Stimulated activated CD8-positive, alpha-beta memory T cell treated with anti-CD3 and anti-CD28 coated beads, Interleukin-12 subunit alpha, Interleukin-12 subunit beta, amount 100 ng/mL, for 4 hours (primary cell): Measurements from ENCODE around the gene ARRDC1.

ENCODE experiments used
- DNase-seq: peaks from one replicate; pipeline ENCODE4 v3.0.0-alpha.2; 2020; ENCODE audit warnings: low read depth

Gene ARRDC1

GRCh38 chr9:137639303-137640051 is 34.0 kb downstream of the ARRDC1 start:
- DNase-seq: no peak

DNA sequence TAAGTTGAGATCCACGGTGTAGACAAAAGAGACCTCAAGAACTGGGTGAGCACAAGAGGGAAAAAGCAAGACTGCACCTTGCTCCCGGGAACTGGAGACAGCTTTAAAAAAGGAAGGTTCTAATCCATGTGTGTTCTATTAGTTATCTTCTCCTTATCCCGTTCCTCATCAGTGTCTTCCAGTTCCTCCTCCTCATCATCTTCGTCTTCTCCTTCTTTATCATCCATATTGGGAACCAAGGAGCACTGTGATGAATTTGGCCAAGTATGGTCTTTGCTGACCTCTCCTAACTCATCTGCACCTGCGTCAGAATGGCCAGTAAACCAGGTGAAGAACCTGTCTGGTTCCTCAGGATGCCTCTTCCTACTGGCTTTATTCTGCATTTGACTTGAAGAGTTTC is 35.4 kb downstream of the ARRDC1 start:
- no peak for DNase-seq

DNA sequence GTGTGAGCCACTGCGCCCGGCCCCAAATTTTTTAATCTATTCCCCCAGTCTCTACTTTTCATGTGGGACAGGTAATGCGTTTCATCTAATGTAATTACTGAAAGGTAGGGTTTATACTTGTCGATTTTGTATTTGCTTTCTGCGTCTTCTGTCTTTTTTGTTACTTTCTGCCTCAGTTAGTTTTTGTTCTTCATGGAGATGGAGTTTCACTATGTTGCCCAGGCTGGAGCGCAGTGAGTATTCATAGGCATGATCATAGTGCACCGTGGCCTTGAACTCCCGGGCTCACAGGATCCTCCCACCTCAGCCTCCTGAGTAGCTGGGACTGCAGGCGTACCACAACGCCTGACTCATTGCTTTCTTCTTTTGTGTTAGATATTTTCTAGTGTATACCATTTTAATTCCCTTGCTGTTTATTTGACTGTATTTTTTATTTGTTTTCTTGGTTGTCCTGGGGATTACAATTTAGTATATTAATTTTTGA is 36.7 kb downstream of the ARRDC1 start:
- DNase-seq: no peak

DNA sequence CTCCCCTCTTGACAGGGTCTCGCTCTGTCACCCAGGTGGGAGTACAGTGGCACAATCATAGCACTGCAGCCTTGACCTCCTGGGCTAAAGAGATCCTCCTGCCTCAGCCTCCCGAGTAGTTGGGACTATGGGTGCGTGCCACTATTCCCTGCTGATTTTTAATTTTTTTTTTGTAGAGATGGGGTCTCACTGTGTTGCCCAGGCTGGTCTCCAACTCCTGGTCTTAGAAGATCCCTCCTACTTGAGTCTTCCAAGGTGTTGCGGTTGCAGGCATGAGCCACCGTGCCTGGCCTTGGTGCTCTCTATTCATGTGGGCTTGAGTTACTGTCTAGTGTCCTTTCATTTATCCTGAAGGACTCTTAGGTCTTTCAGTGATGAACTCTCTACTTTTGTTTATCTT is 37.4 kb downstream of the ARRDC1 start:
- DNase-seq: no peak

GRCh38 chr9:137643921-137644320 is 38.4 kb downstream of the ARRDC1 start:
- no peak for DNase-seq

DNA sequence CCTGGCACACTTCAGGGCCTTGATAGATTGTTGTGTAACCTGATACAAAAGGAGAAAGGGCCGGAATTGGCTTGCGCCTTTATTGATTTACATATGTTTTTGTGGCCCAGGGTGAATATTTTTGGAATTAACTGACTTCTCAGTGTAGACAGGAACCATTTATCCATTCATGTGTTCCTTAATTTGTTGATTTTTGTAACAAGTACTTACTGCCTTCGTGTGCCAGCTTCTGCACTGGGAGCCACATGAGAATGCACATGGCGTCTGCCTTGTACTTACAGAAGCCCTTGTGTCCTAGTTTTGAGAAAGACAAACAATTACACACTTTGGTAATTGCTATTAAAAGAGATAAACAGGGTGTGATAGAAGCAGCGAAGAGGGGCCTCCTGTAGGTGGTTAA is 39.7 kb downstream of the ARRDC1 start:
- DNase-seq: no peak

GRCh38 chr9:137646341-137646740 is 40.9 kb downstream of the ARRDC1 start:
- no peak for DNase-seq

DNA sequence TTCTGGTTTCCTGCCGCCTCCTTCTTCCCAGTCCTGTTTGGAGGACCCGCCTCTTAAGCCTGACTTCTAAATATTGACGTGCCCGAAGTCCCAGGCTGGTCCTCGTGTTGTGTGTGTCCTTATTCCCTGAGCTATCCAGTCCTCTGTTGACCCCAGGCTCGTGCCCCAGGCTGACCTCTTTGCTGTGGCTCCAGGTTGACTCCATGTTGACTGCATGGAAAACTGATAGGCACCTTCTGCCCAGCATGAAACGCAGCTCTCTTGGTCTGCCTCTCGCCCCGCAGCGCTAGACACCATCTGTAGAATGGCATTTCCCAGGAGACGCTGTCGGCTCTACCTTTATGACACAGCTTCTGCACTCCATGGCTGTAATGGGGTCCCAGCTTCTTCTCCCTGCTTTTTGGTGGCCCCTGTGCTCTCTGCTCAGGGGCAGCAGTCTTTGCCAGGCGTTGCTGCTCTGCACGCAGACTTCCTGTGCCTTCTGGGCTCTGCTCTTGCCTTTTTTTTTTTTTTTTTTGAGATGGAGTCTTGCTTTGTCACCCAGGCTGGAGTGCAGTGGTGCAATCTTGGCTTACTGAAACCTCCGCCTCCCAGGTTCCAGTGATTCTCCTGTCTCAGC is 41.7 kb downstream of the ARRDC1 start:
- no peak for DNase-seq

DNA sequence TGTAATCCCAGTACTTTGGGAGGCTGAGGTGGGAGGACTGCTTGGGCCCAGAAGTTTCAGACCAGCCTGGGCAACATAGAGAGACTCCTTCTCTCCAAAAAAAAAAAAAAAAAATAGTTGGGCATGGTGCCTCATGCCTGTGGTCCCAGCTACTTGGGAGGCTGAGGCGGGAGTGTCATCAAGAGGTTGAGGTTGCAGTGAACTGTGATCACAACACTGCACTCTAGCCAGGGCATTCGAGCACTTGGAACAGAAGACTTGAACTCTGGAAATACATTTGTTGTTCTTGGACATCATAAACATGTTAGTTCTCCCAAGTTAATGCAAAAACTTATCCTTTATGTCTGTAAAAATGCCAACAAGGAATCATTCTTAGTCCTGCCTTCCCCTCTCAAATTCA is 42.9 kb downstream of the ARRDC1 start:
- DNase-seq: no peak

GRCh38 chr9:137649553-137649952 is 44.1 kb downstream of the ARRDC1 start:
- DNase-seq: no peak

GRCh38 chr9:137650259-137650658 is 44.8 kb downstream of the ARRDC1 start:
- no peak for DNase-seq

DNA sequence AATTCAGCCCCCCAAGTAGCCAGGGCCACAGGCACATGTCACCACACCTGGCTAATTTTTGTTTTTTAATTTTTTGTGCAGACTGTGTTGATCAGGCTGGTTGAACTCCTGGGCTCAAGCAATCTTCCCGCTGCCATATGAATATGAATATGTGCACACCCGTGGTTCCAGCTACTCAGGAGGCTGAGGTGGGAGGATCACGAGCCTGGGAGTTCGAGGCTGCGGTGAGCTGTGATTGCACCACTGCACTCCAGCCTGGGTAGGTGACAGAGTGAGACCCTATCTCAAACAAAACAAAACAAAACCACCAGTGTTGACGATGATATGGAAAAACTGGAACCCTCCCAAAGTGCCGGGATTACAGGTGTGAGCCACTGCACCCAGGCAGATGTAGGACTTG is 45.3 kb downstream of the ARRDC1 start:
- no peak for DNase-seq

DNA sequence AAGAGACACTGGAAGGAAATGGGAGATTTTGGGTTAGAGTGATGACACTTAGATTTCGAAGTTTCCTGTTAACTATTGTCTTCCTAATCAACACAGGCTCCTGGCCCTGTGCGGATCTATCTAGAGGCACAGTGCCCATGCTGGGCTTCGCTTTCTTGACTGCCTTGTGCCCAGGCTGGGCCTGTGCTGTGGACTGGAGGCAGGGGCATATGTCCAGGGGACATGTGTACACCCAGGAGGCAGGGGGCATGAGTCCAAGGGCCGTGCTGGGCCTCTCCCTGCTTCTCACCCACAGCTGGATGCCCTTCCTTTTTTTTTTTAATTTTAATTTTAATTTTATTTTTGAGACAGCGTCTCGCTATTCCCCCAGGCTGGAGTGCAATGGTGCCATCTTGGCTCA is 50.9 kb downstream of the ARRDC1 start:
- no peak for DNase-seq

GRCh38 chr9:137657606-137658005 is 52.1 kb downstream of the ARRDC1 start:
- DNase-seq: no peak

GRCh38 chr9:137658781-137659180 is 53.3 kb downstream of the ARRDC1 start:
- no peak for DNase-seq

GRCh38 chr9:137660144-137660543 is 54.7 kb downstream of the ARRDC1 start:
- DNase-seq: no peak

- no peak for DNase-seq
Observed at GRCh38 chr9:137663584-137663983, 58.1 kb downstream of the ARRDC1 start.

GRCh38 chr9:137664676-137665075 is 59.2 kb downstream of the ARRDC1 start:
- DNase-seq: no peak
